Upper lobe of left lung (tissue), 4 donors: Measurements from ENCODE around the gene SRA1.

ENCODE experiments used
- CTCF ChIP-seq, 6 experiments: fragments of 450-650 bp in 4 of 6; fragments of 200-600 bp in 2 of 6; sonication (generic) in 2 of 6; IDR thresholded peaks; one replicate each; pipeline ENCODE4 v1.5.1; 2016 to 2019; ENCODE audit warnings: antibody characterized with exemption in 6 of 6
- EP300 ChIP-seq, 4 donors: sonication (generic); formaldehyde crosslinking; IDR thresholded peaks; one replicate each; pipeline ENCODE4 v1.5.1; 2017; ENCODE audit warnings: antibody characterized with exemption in 4 of 4, control low read depth in 2 of 4
- POLR2A ChIP-seq, 4 donors: fragments of 450-650 bp; IDR thresholded peaks; one replicate each; pipeline ENCODE4 v1.5.1; 2016 to 2017; ENCODE audit warnings: antibody characterized with exemption in 4 of 4, mild to moderate bottlenecking in 2 of 4
- POLR2AphosphoS5 ChIP-seq, 2 donors: sonication (generic); formaldehyde crosslinking; IDR thresholded peaks; one replicate each; pipeline ENCODE4 v1.5.1; 2017; ENCODE audit warnings: antibody characterized with exemption in 2 of 2

- TF ChIP-seq POLR2AphosphoS5 (IDR thresholded peaks at IDR 0.05) = no peak
- no peak for TF ChIP-seq CTCF (IDR thresholded peaks at IDR 0.05)
- TF ChIP-seq POLR2A (IDR thresholded peaks at IDR 0.05) = no peak
- TF ChIP-seq EP300 (IDR thresholded peaks at IDR 0.05) = no peak
These were observed 1.4 kb downstream of the SRA1 start for GRCh38 chr5:140555747-140556312.
